SW480 (cell line): ENCODE measurements around the gene KLF2.

Experiments used
- DNase-seq: peaks from one replicate; pipeline ENCODE4 v3.0.0-alpha.2; 2016; ENCODE audit warnings: low spot score

Gene KLF2

GRCh38 chr19:16308081-16308480, 16.5 kb upstream of the KLF2 start:
- DNase-seq: no peak

DNA sequence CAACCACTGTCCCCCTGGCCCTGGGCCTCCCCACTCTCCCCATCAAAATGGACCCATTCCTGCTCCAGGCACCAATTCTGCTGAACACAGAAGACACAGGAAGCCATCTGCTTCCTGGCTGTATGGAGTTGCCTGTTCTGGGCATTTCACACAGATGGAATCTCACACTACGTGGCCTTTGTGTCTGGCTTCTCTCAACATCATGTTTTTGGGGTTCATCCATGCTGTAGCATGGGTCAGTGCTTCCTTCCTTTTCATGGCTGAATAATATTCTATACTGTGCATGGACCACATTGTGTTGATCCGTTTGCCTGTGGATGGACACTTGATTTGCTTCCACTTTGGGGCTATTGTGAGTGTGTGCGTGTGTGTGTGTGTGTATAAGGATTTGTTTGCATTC, 15.0 kb upstream of the KLF2 start:
- no peak for DNase-seq

GRCh38 chr19:16315825-16316505, 8.7 kb upstream of the KLF2 start:
- DNase-seq: no peak

DNA sequence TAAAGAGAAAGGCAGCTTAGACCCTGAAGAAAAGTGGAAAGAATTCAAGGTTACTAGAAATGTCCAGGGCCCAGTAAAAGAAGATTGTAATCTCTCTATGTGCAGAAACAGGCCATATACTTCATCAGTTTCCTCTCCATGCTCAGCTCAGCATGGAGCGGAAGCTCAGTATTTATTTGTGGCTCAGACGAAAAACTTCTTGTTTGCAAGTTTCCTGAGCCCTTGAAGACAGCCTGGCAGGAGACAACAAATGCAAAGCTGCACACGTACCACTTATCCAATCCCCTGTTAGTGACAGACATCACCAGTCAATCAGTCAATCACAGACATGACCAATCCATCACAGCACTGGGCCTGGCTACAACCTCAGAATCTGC, 8.1 kb upstream of the KLF2 start:
- no peak for DNase-seq

DNA sequence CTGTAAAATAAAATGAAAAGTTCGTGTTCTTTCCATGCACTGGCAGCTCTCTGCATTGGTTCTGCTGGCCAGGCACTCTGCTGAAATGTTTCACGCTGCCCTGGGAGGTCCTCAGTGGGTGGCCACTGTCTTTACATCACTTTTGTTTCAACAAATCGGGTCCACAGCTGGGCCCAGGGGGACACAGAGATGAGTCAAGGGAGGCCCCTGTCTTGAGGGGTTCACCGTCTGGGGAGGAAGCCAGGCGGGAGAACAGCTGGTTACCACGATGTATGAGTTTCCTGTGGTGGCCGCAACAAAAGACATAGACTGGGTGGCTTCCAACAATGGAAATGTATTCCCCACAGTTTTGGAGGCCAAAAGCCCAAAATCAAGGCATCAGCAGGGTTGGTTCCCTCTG, 5.1 kb upstream of the KLF2 start:
- no peak for DNase-seq

DNA sequence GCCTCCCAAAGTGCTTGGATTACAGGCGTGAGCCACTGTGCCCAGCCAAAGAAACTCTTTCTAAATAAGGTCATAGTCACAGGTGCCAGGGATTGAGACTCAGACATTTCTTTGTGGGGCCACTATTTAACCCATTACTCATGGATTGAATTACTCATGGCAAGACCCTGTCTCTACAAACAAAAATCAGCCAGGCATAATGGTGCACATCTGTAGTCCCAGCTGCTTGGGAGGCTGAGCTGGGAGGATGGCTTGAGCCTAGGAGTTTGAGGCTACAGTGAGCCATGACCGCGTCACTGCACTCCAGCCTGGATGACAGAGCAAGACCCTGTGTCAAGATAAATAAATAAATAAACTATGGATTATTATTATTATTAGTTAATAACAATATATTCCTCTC, 3.6 kb upstream of the KLF2 start:
- DNase-seq: no peak

GRCh38 chr19:16325161-16325527, 518 bp downstream of the KLF2 start:
- DNase-seq: no peak

GRCh38 chr19:16325641-16326400, 1.2 kb downstream of the KLF2 start:
- DNase-seq: no peak

DNA sequence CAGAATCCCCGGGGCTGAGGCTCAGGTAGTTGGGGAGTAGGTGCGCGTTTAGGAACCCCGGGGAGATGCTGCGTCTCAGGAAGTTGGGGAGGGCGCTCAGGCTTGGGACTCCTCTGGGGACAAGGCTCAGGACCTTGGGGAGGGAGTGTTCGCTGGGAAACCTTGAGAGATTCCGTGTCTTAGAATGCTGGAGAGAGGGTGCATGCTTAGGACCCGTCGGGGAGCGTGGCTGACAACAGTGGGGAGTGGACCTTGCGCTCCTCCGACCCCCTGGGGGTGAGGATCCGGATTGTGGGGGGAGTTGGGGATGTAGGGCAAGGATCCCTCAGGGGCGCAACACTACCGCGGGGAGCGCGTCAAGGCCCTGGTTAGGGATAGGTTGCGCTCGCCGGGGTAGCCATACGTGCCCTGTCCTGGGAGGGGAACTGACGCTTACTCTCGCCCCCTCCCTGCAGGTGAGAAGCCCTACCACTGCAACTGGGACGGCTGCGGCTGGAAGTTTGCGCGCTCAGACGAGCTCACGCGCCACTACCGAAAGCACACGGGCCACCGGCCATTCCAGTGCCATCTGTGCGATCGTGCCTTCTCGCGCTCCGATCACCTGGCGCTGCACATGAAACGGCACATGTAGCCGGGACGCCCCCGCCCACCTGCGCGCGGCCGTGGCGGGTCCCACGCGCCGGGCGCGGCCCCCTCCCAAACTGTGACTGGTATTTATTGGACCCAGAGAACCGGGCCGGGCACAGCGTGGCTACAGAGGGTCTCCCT, 2.0 kb downstream of the KLF2 start:
- no peak for DNase-seq

GRCh38 chr19:16327169-16327475, 2.5 kb downstream of the KLF2 start:
- DNase-seq: no peak

DNA sequence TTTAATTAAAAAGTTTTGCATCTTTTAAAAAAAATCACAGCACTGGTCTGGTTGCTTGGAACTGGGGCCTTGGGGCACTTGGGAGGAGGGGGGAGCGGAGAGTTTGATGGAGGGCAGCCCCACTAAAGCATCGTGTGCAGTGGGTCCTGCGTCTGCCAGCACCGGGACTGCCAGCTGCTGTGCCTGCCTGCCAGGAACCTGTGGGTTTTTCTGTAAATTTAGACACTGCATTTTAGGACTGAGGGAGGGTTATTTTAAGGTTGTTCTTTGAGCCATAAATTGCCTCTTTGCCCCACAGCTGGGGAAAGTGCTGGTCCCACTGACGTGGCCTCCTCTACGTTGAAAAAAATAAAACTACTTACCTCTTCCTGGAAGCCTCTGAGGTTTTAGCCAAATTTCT, 2.9 kb downstream of the KLF2 start:
- no peak for DNase-seq

DNA sequence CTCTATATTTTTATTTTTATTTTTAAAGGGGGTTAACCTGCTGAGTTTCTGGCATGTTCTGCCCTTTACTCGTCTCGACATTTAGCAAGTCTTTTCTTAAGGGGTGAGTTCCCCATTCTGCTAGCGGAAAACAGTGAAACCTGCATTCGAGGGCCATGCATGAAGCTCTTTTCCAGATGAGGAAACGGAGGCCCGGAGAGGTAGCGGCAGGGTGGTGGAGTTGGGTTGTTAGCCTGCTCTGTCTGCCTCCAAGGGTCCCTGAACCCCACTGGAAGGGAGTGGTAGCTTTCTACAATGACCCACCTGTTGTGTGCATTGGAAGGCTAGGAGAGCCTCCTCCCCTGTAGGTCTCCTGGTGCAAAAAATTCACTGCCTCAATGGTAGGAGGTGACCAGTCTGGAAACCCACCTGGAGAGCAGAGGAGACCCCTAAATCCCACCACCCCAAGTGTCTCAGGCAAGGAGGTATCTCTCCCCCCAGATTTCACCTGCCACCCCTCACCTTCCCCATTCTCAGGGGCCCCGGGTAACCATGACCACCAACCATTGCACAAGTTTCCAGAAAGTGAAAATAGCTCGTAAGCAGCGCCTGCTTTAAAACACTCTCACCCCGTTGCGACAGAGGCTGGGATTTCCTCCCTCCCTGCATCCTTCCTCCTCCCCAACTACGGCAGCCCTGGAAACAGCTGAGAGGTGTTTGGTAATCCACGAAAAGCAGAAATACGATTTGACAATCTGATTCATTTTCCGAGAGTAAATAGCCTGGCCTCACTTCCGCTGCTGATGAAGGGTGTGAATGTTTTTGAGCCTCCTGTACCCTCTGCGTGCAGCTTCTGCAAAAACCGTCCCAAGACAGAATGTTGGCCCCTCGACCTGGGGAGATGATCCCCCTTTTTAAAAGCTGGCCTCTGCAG, 3.5 kb downstream of the KLF2 start:
- DNase-seq: no peak

DNA sequence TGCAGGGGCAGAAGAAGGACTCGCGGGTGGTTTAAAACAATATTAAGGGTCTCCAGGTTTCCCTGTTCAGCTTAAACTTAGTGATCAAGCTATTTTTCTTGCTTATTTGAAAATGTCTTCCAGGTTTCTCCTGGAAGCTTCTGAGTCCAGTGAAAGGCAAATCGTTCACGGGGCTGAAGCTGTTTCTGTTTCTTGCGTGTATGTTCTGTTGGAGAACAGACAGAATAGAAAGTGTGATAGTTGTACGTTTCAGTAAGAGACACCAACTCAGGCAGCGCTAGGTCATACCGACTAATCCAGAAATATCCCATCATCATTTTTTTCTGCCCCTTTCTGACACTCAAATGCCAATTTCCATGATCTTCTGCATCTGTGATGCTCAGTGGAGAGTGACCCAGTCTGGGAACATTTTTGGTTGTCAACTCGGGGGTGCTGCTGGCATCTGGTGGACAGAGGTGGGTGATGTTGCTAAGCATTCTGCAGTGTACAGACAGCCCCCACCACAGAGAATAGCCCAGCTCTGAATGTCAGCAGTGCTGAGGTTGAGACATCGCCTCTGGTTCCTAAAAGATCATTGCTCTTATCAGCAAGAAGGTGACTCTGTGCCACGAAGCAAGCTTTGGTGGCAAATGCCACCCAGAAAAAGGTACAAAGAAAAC, 4.3 kb downstream of the KLF2 start:
- DNase-seq: peak; percentile 18

- peak; percentile 90 for DNase-seq
Observed at GRCh38 chr19:16330368-16330801, 5.8 kb downstream of the KLF2 start.

- DNase-seq: no peak
Observed at GRCh38 chr19:16330806-16331690, 6.4 kb downstream of the KLF2 start.

DNA sequence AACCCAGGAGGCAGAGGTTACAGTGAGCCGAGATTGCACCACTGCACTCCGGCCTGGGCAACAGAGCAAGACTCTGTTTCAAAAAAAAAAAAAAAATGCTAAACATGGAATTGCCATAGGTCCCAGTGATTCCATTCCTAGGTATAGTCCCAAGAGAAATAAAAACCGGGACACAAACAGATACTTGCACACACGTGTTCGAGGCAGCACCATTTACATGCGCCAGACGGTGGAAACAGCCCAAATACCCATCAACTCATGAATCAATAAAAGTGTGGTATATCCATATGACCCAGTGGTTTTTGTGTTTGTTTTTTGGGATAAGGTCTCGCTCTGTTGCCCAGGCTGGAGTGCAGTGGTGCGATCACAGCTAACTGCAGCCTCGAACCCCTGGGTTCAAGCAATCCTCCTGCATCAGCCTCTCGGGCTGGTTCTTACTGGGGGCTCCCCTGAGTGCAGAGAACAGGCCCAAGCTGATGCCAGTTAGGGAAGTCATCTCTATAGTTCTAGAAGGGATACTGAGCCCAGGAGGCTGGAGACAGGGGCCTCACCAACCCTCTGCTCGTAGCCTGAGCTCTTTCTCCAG, 8.5 kb downstream of the KLF2 start:
- no peak for DNase-seq

DNA sequence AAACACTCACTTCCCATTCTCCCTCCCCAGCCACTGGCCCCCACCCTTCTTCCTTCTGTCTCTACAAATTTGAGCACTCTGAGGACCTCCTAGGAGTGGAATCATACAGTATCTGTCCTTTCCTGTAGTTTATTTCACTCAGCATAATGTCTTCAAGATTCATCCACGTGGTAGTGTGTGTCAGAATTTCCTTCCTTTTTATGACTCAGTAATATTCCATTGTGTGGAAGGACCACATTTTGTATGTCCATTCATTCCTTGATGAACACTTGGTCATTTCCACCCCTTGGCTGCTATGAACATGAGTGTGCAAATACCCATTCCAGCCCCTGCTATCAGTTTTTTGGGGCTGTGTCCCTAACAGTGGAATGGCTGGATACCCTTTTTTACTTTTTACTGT, 9.8 kb downstream of the KLF2 start:
- DNase-seq: no peak

GRCh38 chr19:16335226-16335625, 10.6 kb downstream of the KLF2 start:
- DNase-seq: no peak

DNA sequence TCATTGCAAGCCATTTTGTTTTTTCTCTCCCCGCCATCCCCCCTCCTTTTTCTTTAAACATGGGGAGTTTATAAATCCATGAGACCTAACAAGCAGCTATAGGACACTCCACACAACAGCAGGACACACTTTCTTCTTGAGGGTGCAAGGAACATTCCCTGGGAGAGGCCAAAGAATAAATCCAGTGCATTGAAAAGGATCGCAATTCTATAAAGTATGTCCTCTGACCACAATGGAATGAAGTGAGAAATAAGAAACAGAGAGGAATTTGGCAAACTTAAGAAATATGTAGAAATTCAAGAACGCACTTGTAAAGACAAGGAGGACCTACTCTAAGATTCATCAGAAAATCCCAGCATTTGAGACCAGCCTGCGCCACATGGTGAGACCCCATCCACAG, 11.9 kb downstream of the KLF2 start:
- DNase-seq: no peak

- DNase-seq: no peak
Observed at GRCh38 chr19:16337809-16338469, 13.3 kb downstream of the KLF2 start.
